GM12892 (cell line): ENCODE results near the gene IFITM2.

Source experiments
- POLR2A ChIP-seq: IDR thresholded peaks from 2 replicates; pipeline ENCODE4 v1.6.1; 2011; ENCODE audit warnings: low read depth, low read length, control low read depth
- POLR2AphosphoS5 ChIP-seq: IDR thresholded peaks from 2 replicates; pipeline ENCODE4 v1.6.1; 2011; ENCODE audit warnings: low read depth, low read length, control low read depth

- no peak for TF ChIP-seq POLR2A
- no peak for TF ChIP-seq POLR2AphosphoS5
These were observed 14.3 kb upstream of the IFITM2 start for GRCh38 chr11:293271-293851.
